OCI-LY7 (cell line): Measurements from ENCODE around the gene BCAT1.

Experiments used
- EZH2phosphoT487 ChIP-seq: fragments of 200-600 bp; sonication (generic); IDR thresholded peaks from 2 replicates; pipeline ENCODE4 v1.6.1; 2018; ENCODE audit warnings: low read depth, borderline replicate concordance, mild to moderate bottlenecking, mixed run types, antibody characterized with exemption, low read length, moderate library complexity, mixed read lengths
- TF ChIP-seq, protein P1 (sequence below): fragments of 200-600 bp; sonication (generic); conservative IDR thresholded peaks from 2 replicates; pipeline ENCODE4 v1.5.1; 2014; ENCODE audit warnings: mild to moderate bottlenecking, antibody characterized with exemption, low read length, moderate library complexity, mixed read lengths

- TF ChIP-seq, protein P1, sequence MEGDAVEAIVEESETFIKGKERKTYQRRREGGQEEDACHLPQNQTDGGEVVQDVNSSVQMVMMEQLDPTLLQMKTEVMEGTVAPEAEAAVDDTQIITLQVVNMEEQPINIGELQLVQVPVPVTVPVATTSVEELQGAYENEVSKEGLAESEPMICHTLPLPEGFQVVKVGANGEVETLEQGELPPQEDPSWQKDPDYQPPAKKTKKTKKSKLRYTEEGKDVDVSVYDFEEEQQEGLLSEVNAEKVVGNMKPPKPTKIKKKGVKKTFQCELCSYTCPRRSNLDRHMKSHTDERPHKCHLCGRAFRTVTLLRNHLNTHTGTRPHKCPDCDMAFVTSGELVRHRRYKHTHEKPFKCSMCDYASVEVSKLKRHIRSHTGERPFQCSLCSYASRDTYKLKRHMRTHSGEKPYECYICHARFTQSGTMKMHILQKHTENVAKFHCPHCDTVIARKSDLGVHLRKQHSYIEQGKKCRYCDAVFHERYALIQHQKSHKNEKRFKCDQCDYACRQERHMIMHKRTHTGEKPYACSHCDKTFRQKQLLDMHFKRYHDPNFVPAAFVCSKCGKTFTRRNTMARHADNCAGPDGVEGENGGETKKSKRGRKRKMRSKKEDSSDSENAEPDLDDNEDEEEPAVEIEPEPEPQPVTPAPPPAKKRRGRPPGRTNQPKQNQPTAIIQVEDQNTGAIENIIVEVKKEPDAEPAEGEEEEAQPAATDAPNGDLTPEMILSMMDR: no peak
- TF ChIP-seq EZH2phosphoT487: no peak
These were observed 31.3 kb upstream of the BCAT1 start for GRCh38 chr12:24979976-24980730.
